HepG2 (cell line): ENCODE data around the gene RAB15. TPM values are rescaled to one million over a fixed set of nuclear protein-coding genes. Genes with fewer than 3 reads are reported as not detected.

ENCODE experiments used
- ATAC-seq: fragments of 200-7000 bp; cut with Tn5 transposase; 3 replicates; pipeline ENCODE4 v1.9.1; 2020; ENCODE audit warnings: mild to moderate bottlenecking, moderate library complexity
- BruUV-seq: library from RNA; stranded (reverse); fragments of 400-500 nt; replicated peaks from 2 replicates; lab custom pipeline; 2021; lab: Mats Ljungman, UMichigan
- CTCF ChIA-PET: fragments of 300-600 bp; formaldehyde crosslinking; extraction: SDS; loops from one replicate; lab custom pipeline; 2021; ENCODE audit warnings: low total read pairs, inconsistent platforms, low intra/inter-chr PET ratio; lab: Yijun Ruan, JAX
- POLR2A ChIA-PET: fragments of 350-600 bp; sonication (Branson Sonifier 250); formaldehyde crosslinking; loops from one replicate; lab custom pipeline; 2020; ENCODE audit warnings: antibody characterized with exemption, inconsistent platforms; lab: Yijun Ruan, JAX
- DNase-seq: peaks from one replicate; pipeline ENCODE4 v3.0.0-alpha.2; 2015; ENCODE audit warnings: low spot score
- FAIRE-seq: peaks from 3 replicates; lab custom pipeline; 2011; peaks lifted over from hg19 to GRCh38; lab: Jason Lieb, UNC
- H2AFZ ChIP-seq: one replicate; pipeline ENCODE4 v1.6.1; 2011; ENCODE audit warnings: low read length, inconsistent platforms
- H3K27ac ChIP-seq: fragments of 300-600 bp; 3 replicates; pipeline ENCODE4 v1.8.0; 2011; ENCODE audit warnings: mixed run types, mild to moderate bottlenecking, mixed read lengths, low read length, inconsistent platforms; ENCODE audit not compliant: insufficient read depth; ENCODE audit errors: extremely low read length
- H3K27me3 ChIP-seq, 2 experiments: fragments of 200-600 bp in 1 of 2; 2 replicates in 1 of 2; 3 replicates in 1 of 2; pipeline versions ENCODE4 v1.6.0 to v1.8.0; 2011; ENCODE audit warnings: low read length in 2 of 2, mild to moderate bottlenecking in 2 of 2, moderate library complexity in 2 of 2, inconsistent platforms in 1 of 2; ENCODE audit not compliant: insufficient read depth in 2 of 2, control insufficient read depth in 1 of 2
- H3K36me3 ChIP-seq, 2 experiments: fragments of 200-600 bp in 1 of 2; replicated peaks in 1 of 2; 2 replicates in 1 of 2; 3 replicates in 1 of 2; pipeline versions ENCODE4 v1.5.1 to v1.8.0; 2011; ENCODE audit warnings: low read length in 2 of 2, inconsistent platforms in 1 of 2; ENCODE audit not compliant: insufficient read depth in 2 of 2, control insufficient read depth in 1 of 2
- H3K4me1 ChIP-seq: 2 replicates; pipeline ENCODE4 v1.5.1; 2012; ENCODE audit warnings: low read length, inconsistent platforms; ENCODE audit not compliant: insufficient read depth
- H3K4me2 ChIP-seq: 2 replicates; pipeline ENCODE4 v1.6.0; 2011; ENCODE audit warnings: low read depth, low read length, inconsistent platforms
- H3K4me3 ChIP-seq, 3 experiments: fragments of 200-600 bp in 1 of 3; sonication (generic), shearing (Covaris generic) in 1 of 3; replicated peaks in 1 of 3; 2 replicates each; pipeline ENCODE4 v1.5.1; 2011 to 2016; ENCODE audit warnings: low read length in 3 of 3, inconsistent platforms in 2 of 3, low read depth in 2 of 3, mild to moderate bottlenecking in 2 of 3, control low read depth in 1 of 3, mixed read lengths in 1 of 3; ENCODE audit not compliant: insufficient read depth in 1 of 3
- H3K79me2 ChIP-seq: one replicate; pipeline ENCODE4 v1.6.1; 2011; ENCODE audit warnings: low read length, inconsistent platforms; ENCODE audit not compliant: insufficient read depth
- H3K9ac ChIP-seq: 2 replicates; pipeline ENCODE4 v1.6.0; 2011; ENCODE audit warnings: mild to moderate bottlenecking, low read depth, low read length, inconsistent platforms; ENCODE audit not compliant: insufficient read depth
- H3K9me3 ChIP-seq: 2 replicates; pipeline ENCODE4 v1.5.1; 2012; ENCODE audit warnings: mild to moderate bottlenecking, low read length
- H4K20me1 ChIP-seq: 2 replicates; pipeline ENCODE4 v1.6.0; 2011; ENCODE audit warnings: inconsistent platforms, mild to moderate bottlenecking, low read length, moderate library complexity; ENCODE audit not compliant: insufficient read depth
- ARNT2 ChIP-seq: sonication (generic); formaldehyde crosslinking; IDR thresholded peaks from 2 replicates; pipeline ENCODE4 v1.8.0; 2022; ENCODE audit warnings: mild to moderate bottlenecking, low read depth, missing genetic modification reagents, moderate library complexity
- ARNTL ChIP-seq: sonication (generic); formaldehyde crosslinking; IDR thresholded peaks from 2 replicates; pipeline ENCODE4 v1.4.0; 2020; ENCODE audit warnings: mild to moderate bottlenecking, missing genetic modification reagents
- ATF7-NPFF ChIP-seq: sonication (generic); formaldehyde crosslinking; IDR thresholded peaks from 2 replicates; pipeline ENCODE4 v1.8.1; 2023; ENCODE audit warnings: mild to moderate bottlenecking, low read depth, missing genetic modification reagents, moderate library complexity
- CSRNP1 ChIP-seq: sonication (generic); formaldehyde crosslinking; IDR thresholded peaks from 2 replicates; pipeline ENCODE4 v1.8.1; 2023; ENCODE audit warnings: mild to moderate bottlenecking, missing genetic modification reagents
- DNMT3B ChIP-seq: conservative IDR thresholded peaks from 2 replicates; pipeline ENCODE4 v1.6.1; 2016; ENCODE audit warnings: missing biosample characterization, control low read depth
- FOXP1 ChIP-seq, 2 experiments: fragments of 450-650 bp in 1 of 2; IDR thresholded peaks; 2 replicates each; pipeline ENCODE4 v1.6.1; 2017 to 2018; ENCODE audit warnings: antibody characterized with exemption in 1 of 2
- GATAD2A ChIP-seq: IDR thresholded peaks from 2 replicates; pipeline ENCODE4 v1.6.1; 2016
- KLF9 ChIP-seq: IDR thresholded peaks from 2 replicates; pipeline ENCODE4 v1.6.1; 2016; ENCODE audit warnings: low read depth
- NCOA2 ChIP-seq: sonication (generic); formaldehyde crosslinking; IDR thresholded peaks from 2 replicates; pipeline ENCODE4 v1.8.0; 2022; ENCODE audit warnings: inconsistent platforms
- NR2F1 ChIP-seq, 2 experiments: fragments of 450-650 bp in 1 of 2; formaldehyde crosslinking in 1 of 2; IDR thresholded peaks; 2 replicates each; pipeline versions ENCODE4 v1.5.0 to v1.6.1; 2016 to 2020; ENCODE audit warnings: mild to moderate bottlenecking in 1 of 2, missing compliant biosample characterization in 1 of 2, missing genetic modification reagents in 1 of 2, moderate library complexity in 1 of 2
- NR2F2 ChIP-seq: IDR thresholded peaks from 2 replicates; pipeline ENCODE4 v1.6.1; 2012; ENCODE audit warnings: low read depth, inconsistent platforms, borderline replicate concordance
- SALL2 ChIP-seq: sonication (generic); formaldehyde crosslinking; IDR thresholded peaks from 2 replicates; pipeline ENCODE4 v1.8.1; 2023; ENCODE audit warnings: mild to moderate bottlenecking, missing genetic modification reagents, inconsistent platforms
- SMAD3 ChIP-seq: sonication (generic); formaldehyde crosslinking; IDR thresholded peaks from 2 replicates; pipeline ENCODE4 v1.4.0; 2020; ENCODE audit warnings: missing genetic modification reagents
- TEF ChIP-seq: sonication (generic); formaldehyde crosslinking; IDR thresholded peaks from 2 replicates; pipeline ENCODE4 v1.5.0; 2020; ENCODE audit warnings: missing genetic modification reagents
- ZFX ChIP-seq: sonication (generic); formaldehyde crosslinking; IDR thresholded peaks from 2 replicates; pipeline ENCODE4 v1.4.0; 2020; ENCODE audit warnings: mild to moderate bottlenecking, low read depth, missing genetic modification reagents, moderate library complexity
- ZMYM4 ChIP-seq: sonication (generic); formaldehyde crosslinking; IDR thresholded peaks from 2 replicates; pipeline ENCODE4 v1.8.1; 2023; ENCODE audit warnings: mild to moderate bottlenecking, missing genetic modification reagents
- ZNF143 ChIP-seq: sonication (generic); formaldehyde crosslinking; IDR thresholded peaks from 2 replicates; pipeline ENCODE4 v1.4.0; 2020; ENCODE audit warnings: missing genetic modification reagents
- ZNF816 ChIP-seq: sonication (generic); formaldehyde crosslinking; IDR thresholded peaks from 2 replicates; pipeline ENCODE4 v1.8.0; 2022; ENCODE audit warnings: missing genetic modification reagents, mild to moderate bottlenecking, borderline replicate concordance
- ZNF891 ChIP-seq: sonication (generic); formaldehyde crosslinking; IDR thresholded peaks from 2 replicates; pipeline ENCODE4 v1.5.0; 2020; ENCODE audit warnings: mild to moderate bottlenecking, missing genetic modification reagents
- ZSCAN30 ChIP-seq: sonication (generic); formaldehyde crosslinking; IDR thresholded peaks from 2 replicates; pipeline ENCODE4 v1.5.0; 2020; ENCODE audit warnings: mild to moderate bottlenecking, missing genetic modification reagents
- WGBS: methylation state at CpG from one replicate; pipeline ENCODE4 v1.1.6; 2017; ENCODE audit warnings: low lambda C conversion rate; 5-methylcytosine and 5-hydroxymethylcytosine counted together
- in situ Hi-C: cut with HindIII; loops from 2 replicates; pipeline ENCODE4 v1.10.0; 2017; ENCODE audit warnings: low pct_unique_long_range_greater_than_20kb; ENCODE audit not compliant: extremely low pct_ligation_motif_present
- intact Hi-C: fragments of 100-400 bp; cut with micrococcal nuclease; formaldehyde crosslinking; loops from one replicate; pipeline ENCODE4 v1.10.0; 2022; ENCODE audit not compliant: unreplicated experiment
- polyA plus RNA-seq, 8 experiments: library from polyadenylated mRNA; depleted of rRNA in 3 of 8; stranded (reverse) in 7 of 8; unstranded in 1 of 8; fragments of >200 nt; fragmentation: Illumina TruSeq in 4 of 8; extraction: Trizol in 4 of 8; gene quantifications; 2 replicates each; pipeline versions ENCODE4 v1.2.1 to v1.2.3, GENCODE V29; 2011 to 2016; ENCODE audit warnings: low read depth in 4 of 8, missing spikeins in 1 of 8, mixed read lengths in 1 of 8; ENCODE audit not compliant: insufficient read depth in 1 of 8
- total RNA-seq, 5 experiments: library from RNA; depleted of rRNA; stranded (reverse); fragments of >200 nt; fragmentation: Illumina TruSeq; extraction: Trizol; gene quantifications; 2 replicates each; pipeline ENCODE4 v1.2.3, GENCODE V29; 2016; ENCODE audit warnings: low read depth in 1 of 5
- TF ChIP-seq, protein P1 (sequence below): sonication (generic); formaldehyde crosslinking; IDR thresholded peaks from 2 replicates; pipeline ENCODE4 v1.5.0; 2020; ENCODE audit warnings: missing genetic modification reagents
- TF ChIP-seq, protein P2 (sequence below): IDR thresholded peaks from 2 replicates; pipeline ENCODE4 v1.6.1; 2016; ENCODE audit warnings: low read depth

The RAB15 gene
- total and polyA plus RNA-seq, 2 of the 13 experiments (the other 11 are each of a cell fraction or from before 2014, with no cell fraction given) = 7.4 to 18.5 TPM

DNA sequence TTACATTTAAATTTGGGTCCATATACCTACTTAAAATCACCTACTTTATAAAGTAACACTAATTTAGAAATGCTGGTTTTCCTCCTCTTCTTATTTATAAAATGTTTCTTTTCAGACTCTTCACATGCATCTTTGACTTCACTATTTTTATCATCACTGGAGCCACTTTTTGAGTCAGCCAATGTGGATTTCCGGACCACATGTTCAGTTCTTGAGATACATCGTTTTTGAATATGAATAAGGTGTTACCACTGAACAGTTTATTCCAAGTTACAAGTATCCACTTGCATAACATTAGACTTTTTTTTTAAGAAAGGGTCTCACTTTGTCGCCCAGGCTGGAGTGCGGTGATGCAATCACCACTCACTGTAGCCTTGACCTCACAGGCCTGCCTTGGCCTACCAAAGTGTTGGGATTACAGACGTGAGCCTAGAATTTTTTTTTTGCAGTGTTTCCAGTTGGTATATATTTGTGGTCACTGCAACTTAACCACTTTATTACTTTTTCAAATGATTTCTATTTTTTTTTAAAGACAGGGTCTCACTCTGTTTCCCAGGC lies 20.3 kb upstream of the RAB15 start:
- FAIRE-seq = no peak
- no peak overlapping the region for H3K4me3 ChIP-seq
- CTCF ChIA-PET = no interaction called here
- 80% methylated on average over 5 of the region's 5 CpGs for WGBS
- H4K20me1 ChIP-seq = no peaks in the 10 kb centered on the region
- H3K36me3 ChIP-seq = peaks cover 0 to 3% of the 10 kb centered on the region in 2 experiments; a peak in 2 of 5 replicates
- H3K27ac ChIP-seq = no peak overlapping the region
- H3K9ac ChIP-seq = no peak overlapping the region
- no peak overlapping the region for H3K4me2 ChIP-seq
- H3K4me1 ChIP-seq = peaks cover 62% of the 10 kb centered on the region
- BruUV-seq = no TSS peak
- DNase-seq = no peak
- H3K27me3 ChIP-seq = no peaks in the 10 kb centered on the region
- no peaks in the 10 kb centered on the region for H3K9me3 ChIP-seq
- intact Hi-C loops (no loop called here), in situ Hi-C loops (no loop called here)
- no peak for ATAC-seq
- H3K79me2 ChIP-seq = peaks cover 76% of the 10 kb centered on the region
- POLR2A ChIA-PET = no interaction called here
- no peak overlapping the region for H2AFZ ChIP-seq
- TF ChIP-seq, protein P1, sequence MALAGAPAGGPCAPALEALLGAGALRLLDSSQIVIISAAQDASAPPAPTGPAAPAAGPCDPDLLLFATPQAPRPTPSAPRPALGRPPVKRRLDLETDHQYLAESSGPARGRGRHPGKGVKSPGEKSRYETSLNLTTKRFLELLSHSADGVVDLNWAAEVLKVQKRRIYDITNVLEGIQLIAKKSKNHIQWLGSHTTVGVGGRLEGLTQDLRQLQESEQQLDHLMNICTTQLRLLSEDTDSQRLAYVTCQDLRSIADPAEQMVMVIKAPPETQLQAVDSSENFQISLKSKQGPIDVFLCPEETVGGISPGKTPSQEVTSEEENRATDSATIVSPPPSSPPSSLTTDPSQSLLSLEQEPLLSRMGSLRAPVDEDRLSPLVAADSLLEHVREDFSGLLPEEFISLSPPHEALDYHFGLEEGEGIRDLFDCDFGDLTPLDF = no peak
- TF ChIP-seq ZSCAN30 (CRISPR knock-in tag) = no peak
- TF ChIP-seq, protein P2, sequence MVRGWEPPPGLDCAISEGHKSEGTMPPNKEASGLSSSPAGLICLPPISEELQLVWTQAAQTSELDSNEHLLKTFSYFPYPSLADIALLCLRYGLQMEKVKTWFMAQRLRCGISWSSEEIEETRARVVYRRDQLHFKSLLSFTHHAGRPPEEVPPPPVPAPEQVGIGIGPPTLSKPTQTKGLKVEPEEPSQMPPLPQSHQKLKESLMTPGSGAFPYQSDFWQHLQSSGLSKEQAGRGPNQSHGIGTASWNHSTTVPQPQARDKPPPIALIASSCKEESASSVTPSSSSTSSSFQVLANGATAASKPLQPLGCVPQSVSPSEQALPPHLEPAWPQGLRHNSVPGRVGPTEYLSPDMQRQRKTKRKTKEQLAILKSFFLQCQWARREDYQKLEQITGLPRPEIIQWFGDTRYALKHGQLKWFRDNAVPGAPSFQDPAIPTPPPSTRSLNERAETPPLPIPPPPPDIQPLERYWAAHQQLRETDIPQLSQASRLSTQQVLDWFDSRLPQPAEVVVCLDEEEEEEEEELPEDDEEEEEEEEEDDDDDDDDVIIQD = 0 out of 2 replicates have a peak, but pooled peaks have one; percentile 26
- peak; percentile 40; the same call in 1 of the 2 replicates for TF ChIP-seq GATAD2A (CRISPR knock-in tag)
- TF ChIP-seq ZFX (CRISPR knock-in tag) = 0 out of 2 replicates have a peak, but pooled peaks have one; percentile 16
- no peak for TF ChIP-seq DNMT3B
- TF ChIP-seq TEF (CRISPR knock-in tag) = 0 out of 2 replicates have a peak, but pooled peaks have one; percentile 22
- no peak for TF ChIP-seq FOXP1 (IDR thresholded peaks at IDR 0.05)
- TF ChIP-seq FOXP1 (CRISPR knock-in tag; IDR thresholded peaks at IDR 0.05) = no peak
- TF ChIP-seq NR2F1 (CRISPR knock-in tag; IDR thresholded peaks at IDR 0.05) = peak in 1 of 2 experiments; percentile 54; a peak in 2 of 4 replicates
- TF ChIP-seq ARNT2 = no peak
- TF ChIP-seq SMAD3 (CRISPR knock-in tag) = no peak
- TF ChIP-seq CSRNP1 = no peak
- no peak for TF ChIP-seq ZNF816 (CRISPR knock-in tag)
- no peak for TF ChIP-seq ATF7-NPFF
- no peak for TF ChIP-seq SALL2 (CRISPR knock-in tag)
- no peak for TF ChIP-seq ARNTL
- no peak for TF ChIP-seq ZNF891 (CRISPR knock-in tag)
- TF ChIP-seq NR2F2 = 0 out of 2 replicates have a peak, but pooled peaks have one; percentile 19
- 0 out of 2 replicates have a peak, but pooled peaks have one; percentile 35 for TF ChIP-seq NCOA2
- no peak for TF ChIP-seq ZNF143 (CRISPR knock-in tag)
- no peak for TF ChIP-seq KLF9
- TF ChIP-seq ZMYM4 = peak; percentile 16; the same call in 1 of the 2 replicates
